ENCODE measurements around the gene KANSL1L.
A peak's percentile ranks its signal among the peaks of the same experiment; 100 is the strongest.

The KANSL1L gene

GRCh38 chr2:210020138-210020537 is 151.1 kb downstream of the KANSL1L start:
- TF ChIP-seq CTCF (conservative IDR thresholded peaks at IDR 0.05; ENCODE audit: low read length): no peak
- H3K4me3 ChIP-seq (ENCODE audit: low read length): no peak overlapping the region
- DNase-seq (ENCODE audit: low read depth): no peak

GRCh38 chr2:210009896-210010295 is 161.3 kb downstream of the KANSL1L start:
- H3K4me3 ChIP-seq (ENCODE audit: low read length): no peak overlapping the region
- no peak for TF ChIP-seq CTCF (conservative IDR thresholded peaks at IDR 0.05; ENCODE audit: low read length)

GRCh38 chr2:210009126-210009525 is 162.1 kb downstream of the KANSL1L start:
- DNase-seq (ENCODE audit: low read depth): no peak
- no peak for TF ChIP-seq CTCF (conservative IDR thresholded peaks at IDR 0.05; ENCODE audit: low read length)
- H3K4me3 ChIP-seq (ENCODE audit: low read length): no peak overlapping the region

More at GRCh38 chr2:210009896-210010295, 161.3 kb downstream of the KANSL1L start:
- no peak for DNase-seq (ENCODE audit: low read depth)

- H3K4me3 ChIP-seq (ENCODE audit: low read length): no peak overlapping the region
- DNase-seq (ENCODE audit: low read depth): no peak
- TF ChIP-seq CTCF (conservative IDR thresholded peaks at IDR 0.05; ENCODE audit: low read length): no peak
Measured at GRCh38 chr2:210007895-210008294, 163.3 kb downstream of the KANSL1L start.

- DNase-seq (ENCODE audit: low read depth): no peak
- no peak for TF ChIP-seq CTCF (conservative IDR thresholded peaks at IDR 0.05; ENCODE audit: low read length)
- H3K4me3 ChIP-seq (ENCODE audit: low read length): no peak overlapping the region
Measured at GRCh38 chr2:210004881-210005280, 166.3 kb downstream of the KANSL1L start.

- DNase-seq (ENCODE audit: low read depth): peak; percentile 62
- H3K4me3 ChIP-seq (ENCODE audit: low read length): peak overlapping the region; percentile 99
- TF ChIP-seq CTCF (conservative IDR thresholded peaks at IDR 0.05; ENCODE audit: low read length): no peak
Measured at GRCh38 chr2:210003359-210003758, 167.8 kb downstream of the KANSL1L start.

GRCh38 chr2:210002158-210003157 is 168.8 kb downstream of the KANSL1L start, which contains the start of gene RPE:
Gene RPE (plus strand): TSS chr2:210002638. CDS start chr2:210002662, 24 bp downstream.
- no peak for TF ChIP-seq CTCF (conservative IDR thresholded peaks at IDR 0.05; ENCODE audit: low read length)
- DNase-seq (ENCODE audit: low read depth): peak; percentile 93
- peak within 1 kb of the TSS; percentile 99 for H3K4me3 ChIP-seq (ENCODE audit: low read length)
